DOHH2 (cell line): ENCODE data around the gene UBE2I.
"Not testable (repeated sequence)": the region's sequence is repeated elsewhere in the genome, so short reads cannot be mapped to it uniquely, and the experiment has no call there.

Source experiments
- H3F3A ChIP-seq: fragments of 200-600 bp; sonication (generic), shearing (Covaris generic); 2 replicates; pipeline ENCODE4 v1.6.0; 2016; ENCODE audit warnings: antibody characterized with exemption, mild to moderate bottlenecking; ENCODE audit not compliant: control insufficient read depth, insufficient read depth
- H3K27ac ChIP-seq: fragments of 200-600 bp; sonication (generic); 2 replicates; pipeline ENCODE4 v1.5.1; 2014; ENCODE audit warnings: low read depth, mild to moderate bottlenecking, low read length, moderate library complexity
- H3K27me3 ChIP-seq: fragments of 200-600 bp; sonication (generic); 2 replicates; pipeline ENCODE4 v1.6.1; 2014; ENCODE audit warnings: mild to moderate bottlenecking, low read length, mixed read lengths; ENCODE audit not compliant: control insufficient read depth
- H3K36me3 ChIP-seq: fragments of 200-600 bp; sonication (generic); 2 replicates; pipeline ENCODE4 v1.6.1; 2014; ENCODE audit warnings: mild to moderate bottlenecking, low read length, moderate library complexity, mixed read lengths; ENCODE audit not compliant: control insufficient read depth
- H3K4me1 ChIP-seq: fragments of 200-600 bp; sonication (generic); 2 replicates; pipeline ENCODE4 v1.6.1; 2014; ENCODE audit warnings: mild to moderate bottlenecking, low read length, mixed read lengths; ENCODE audit not compliant: control insufficient read depth
- H3K4me2 ChIP-seq: fragments of 200-600 bp; sonication (generic); 2 replicates; pipeline ENCODE4 v1.6.0; 2014; ENCODE audit warnings: mild to moderate bottlenecking, low read length, moderate library complexity
- H3K4me3 ChIP-seq: fragments of 200-600 bp; sonication (generic); 2 replicates; pipeline ENCODE4 v1.5.1; 2014; ENCODE audit warnings: mild to moderate bottlenecking, low read length, mixed read lengths
- H3K79me2 ChIP-seq: fragments of 200-600 bp; sonication (generic); 2 replicates; pipeline ENCODE4 v1.6.1; 2014; ENCODE audit warnings: mild to moderate bottlenecking, low read length, mixed read lengths; ENCODE audit not compliant: control insufficient read depth
- H3K9me2 ChIP-seq: fragments of 200-600 bp; sonication (generic); replicated peaks from 2 replicates; pipeline ENCODE4 v1.6.1; 2014; ENCODE audit warnings: mild to moderate bottlenecking, low read length, mixed read lengths; ENCODE audit not compliant: control insufficient read depth
- H3K9me3 ChIP-seq: fragments of 200-600 bp; sonication (generic); 2 replicates; pipeline ENCODE4 v1.6.1; 2014; ENCODE audit warnings: antibody characterized with exemption, low read length, mixed read lengths; ENCODE audit not compliant: control insufficient read depth, insufficient read depth
- H4K20me1 ChIP-seq: fragments of 200-600 bp; sonication (generic); 2 replicates; pipeline ENCODE4 v1.6.0; 2014; ENCODE audit warnings: low read depth, mild to moderate bottlenecking, antibody characterized with exemption, low read length, moderate library complexity; ENCODE audit not compliant: control insufficient read depth, insufficient read depth
- EZH2phosphoT487 ChIP-seq: fragments of 200-600 bp; sonication (generic); IDR thresholded peaks from 2 replicates; pipeline ENCODE4 v1.6.1; 2017; ENCODE audit warnings: borderline replicate concordance, mild to moderate bottlenecking, antibody characterized with exemption, low read length, moderate library complexity, mixed read lengths
- TF ChIP-seq, protein P1 (sequence below): fragments of 200-600 bp; sonication (generic); IDR thresholded peaks from one replicate; pipeline ENCODE4 v1.5.1; 2014; ENCODE audit warnings: antibody characterized with exemption, mild to moderate bottlenecking, low read depth, low read length; ENCODE audit not compliant: poor library complexity, severe bottlenecking

The UBE2I gene

DNA sequence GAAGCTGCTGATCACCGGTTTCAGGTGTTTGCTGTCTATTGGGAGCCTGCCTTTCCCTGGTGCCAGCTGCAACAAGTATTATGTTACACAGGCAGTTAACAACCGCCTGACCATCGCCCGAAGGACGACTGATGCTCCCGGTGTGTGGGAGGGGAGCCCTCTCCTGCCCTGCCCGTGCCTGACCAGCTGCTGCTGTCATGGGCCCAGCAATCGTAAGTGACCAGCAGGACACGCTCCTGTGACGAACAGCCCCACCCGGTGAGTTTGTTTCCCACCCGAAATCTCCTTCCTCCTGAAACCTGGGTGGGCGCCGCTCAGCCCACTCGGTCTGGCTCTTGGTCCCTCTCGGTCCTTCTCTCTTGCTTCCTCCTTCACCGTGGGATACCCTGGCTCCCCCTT lies 17.9 kb upstream of the UBE2I start:
- Histone ChIP-seq H3K27me3 (peaks cover 23% of the 10 kb centered on the region), H4K20me1 (no peaks in the 10 kb centered on the region), H3K9me3 (no peaks in the 10 kb centered on the region), H3K27ac (no peak overlapping the region), H3K4me1 (peaks cover 9% of the 10 kb centered on the region), H3F3A (no peaks in the 10 kb centered on the region; the same call in 1 of the 2 replicates), H3K36me3 (no peaks in the 10 kb centered on the region), H3K79me2 (no peaks in the 10 kb centered on the region), H3K9me2 (no peaks in the 10 kb centered on the region), H3K4me3 (no peak overlapping the region), H3K4me2 (no peak overlapping the region)
- TF ChIP-seq, protein P1, sequence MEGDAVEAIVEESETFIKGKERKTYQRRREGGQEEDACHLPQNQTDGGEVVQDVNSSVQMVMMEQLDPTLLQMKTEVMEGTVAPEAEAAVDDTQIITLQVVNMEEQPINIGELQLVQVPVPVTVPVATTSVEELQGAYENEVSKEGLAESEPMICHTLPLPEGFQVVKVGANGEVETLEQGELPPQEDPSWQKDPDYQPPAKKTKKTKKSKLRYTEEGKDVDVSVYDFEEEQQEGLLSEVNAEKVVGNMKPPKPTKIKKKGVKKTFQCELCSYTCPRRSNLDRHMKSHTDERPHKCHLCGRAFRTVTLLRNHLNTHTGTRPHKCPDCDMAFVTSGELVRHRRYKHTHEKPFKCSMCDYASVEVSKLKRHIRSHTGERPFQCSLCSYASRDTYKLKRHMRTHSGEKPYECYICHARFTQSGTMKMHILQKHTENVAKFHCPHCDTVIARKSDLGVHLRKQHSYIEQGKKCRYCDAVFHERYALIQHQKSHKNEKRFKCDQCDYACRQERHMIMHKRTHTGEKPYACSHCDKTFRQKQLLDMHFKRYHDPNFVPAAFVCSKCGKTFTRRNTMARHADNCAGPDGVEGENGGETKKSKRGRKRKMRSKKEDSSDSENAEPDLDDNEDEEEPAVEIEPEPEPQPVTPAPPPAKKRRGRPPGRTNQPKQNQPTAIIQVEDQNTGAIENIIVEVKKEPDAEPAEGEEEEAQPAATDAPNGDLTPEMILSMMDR = no peak
- TF ChIP-seq EZH2phosphoT487 = no peak

DNA sequence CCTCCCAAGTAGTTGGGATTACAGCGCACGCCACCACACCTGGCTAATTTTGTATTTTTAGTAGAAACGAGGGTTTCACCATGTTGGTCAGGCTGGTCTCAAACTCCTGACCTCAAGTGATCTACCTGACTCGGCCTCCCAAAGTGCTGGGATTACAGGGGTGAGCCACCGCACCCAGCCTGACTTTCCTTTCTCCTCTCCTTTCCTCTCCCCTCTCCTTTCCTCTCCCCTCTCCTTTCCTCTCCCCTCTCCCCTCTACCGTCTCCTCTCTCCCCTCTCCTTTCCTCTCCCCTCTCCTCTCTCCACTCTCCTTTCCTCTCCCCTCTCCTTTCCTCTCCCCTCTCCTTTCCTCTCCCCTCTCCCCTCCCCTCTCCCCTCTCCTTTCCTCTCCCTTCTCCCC lies 17.2 kb upstream of the UBE2I start:
- H3K4me3 ChIP-seq, H4K20me1 ChIP-seq, H3K79me2 ChIP-seq, H3K36me3 ChIP-seq, H3K27ac ChIP-seq, H3F3A ChIP-seq, H3K9me3 ChIP-seq, H3K4me2 ChIP-seq, H3K9me2 ChIP-seq: not testable (repeated sequence)
- H3K27me3 ChIP-seq = peaks cover 23% of the 10 kb centered on the region
- H3K4me1 ChIP-seq = peaks cover 15% of the 10 kb centered on the region

DNA sequence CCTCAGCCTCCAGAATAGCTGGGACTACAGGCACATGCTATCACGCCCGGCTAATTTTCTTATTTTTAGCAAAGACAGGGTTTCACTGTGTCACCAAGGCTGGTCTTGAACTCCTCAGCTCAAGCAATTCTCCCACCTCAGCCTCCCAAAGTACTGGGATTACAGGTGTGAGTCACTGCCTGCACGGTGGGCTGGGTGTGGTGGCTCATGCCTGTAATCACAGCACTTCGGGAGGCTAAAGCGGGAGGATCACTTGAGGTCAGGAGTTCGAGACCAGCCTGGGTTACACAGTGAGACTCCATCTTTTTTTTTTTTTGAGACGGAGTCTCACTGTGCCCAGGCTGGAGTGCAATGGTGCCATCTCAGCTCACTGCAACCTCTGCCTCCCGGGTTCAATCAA lies 16.6 kb upstream of the UBE2I start:
- H4K20me1 ChIP-seq, H3F3A ChIP-seq, H3K36me3 ChIP-seq, H3K79me2 ChIP-seq, H3K4me3 ChIP-seq, H3K27ac ChIP-seq, H3K4me2 ChIP-seq, H3K9me2 ChIP-seq, H3K9me3 ChIP-seq: not testable (repeated sequence)
- H3K4me1 ChIP-seq = peaks cover 18% of the 10 kb centered on the region
- peaks cover 23% of the 10 kb centered on the region for H3K27me3 ChIP-seq

DNA sequence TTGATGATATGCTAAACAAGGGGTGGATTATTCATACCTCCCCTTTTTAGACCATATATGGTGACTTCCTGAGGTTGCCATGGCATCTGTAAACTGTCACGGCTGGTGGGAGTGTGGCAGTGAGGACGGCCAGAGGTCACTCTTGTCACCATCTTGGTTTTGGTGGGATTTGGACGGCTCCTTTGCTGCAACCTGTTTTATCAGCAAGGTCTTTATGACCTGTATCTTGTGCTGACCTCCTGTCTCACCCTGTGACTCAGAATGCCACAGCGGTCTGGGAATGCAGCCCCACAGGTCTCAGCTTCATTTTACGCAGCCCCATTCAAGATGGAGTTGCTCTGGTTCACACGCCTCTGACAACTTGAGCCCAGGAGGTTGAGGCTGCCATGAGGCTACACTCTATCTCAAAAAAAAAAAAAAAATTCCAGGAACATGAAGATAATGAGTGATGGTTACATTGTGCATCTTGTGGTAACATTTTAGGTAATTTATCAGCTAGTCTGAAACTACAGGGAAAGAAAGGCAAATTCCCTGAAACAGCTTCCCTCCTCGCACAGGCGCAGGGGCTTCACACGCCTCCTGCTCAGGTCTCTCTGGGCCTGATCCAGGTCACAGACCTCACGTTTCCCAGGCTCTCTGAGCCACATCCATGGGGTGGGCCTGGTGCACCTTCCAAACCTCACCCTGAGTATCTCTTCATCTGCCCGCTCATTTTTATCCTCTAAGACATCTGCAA lies 15.3 kb upstream of the UBE2I start:
- TF ChIP-seq, protein P1 = no peak
- TF ChIP-seq EZH2phosphoT487 = no peak
- Histone ChIP-seq H3K27me3 (peaks cover 23% of the 10 kb centered on the region), H3K79me2 (no peaks in the 10 kb centered on the region), H4K20me1 (no peaks in the 10 kb centered on the region), H3K4me2 (no peak overlapping the region), H3K9me2 (no peaks in the 10 kb centered on the region), H3K36me3 (no peaks in the 10 kb centered on the region), H3K9me3 (no peaks in the 10 kb centered on the region), H3K4me3 (no peak overlapping the region), H3K27ac (no peak overlapping the region), H3F3A (no peaks in the 10 kb centered on the region; the same call in 1 of the 2 replicates), H3K4me1 (peaks cover 18% of the 10 kb centered on the region)
